K562 (cell line): ENCODE measurements around the gene VPS11. TPM values are rescaled to one million over a fixed set of nuclear protein-coding genes. Genes with fewer than 3 reads are reported as not detected.

Experiments used
- ATAC-seq: fragments of 200-7000 bp; cut with Tn5 transposase; 3 replicates; pipeline ENCODE4 v1.9.1; 2020; ENCODE audit warnings: moderate library complexity
- BruUV-seq: library from RNA; stranded (reverse); fragments of 400-500 nt; replicated peaks from 2 replicates; lab custom pipeline; 2021; lab: Mats Ljungman, UMichigan
- CTCF ChIA-PET: fragments of 300-600 bp; formaldehyde crosslinking; extraction: SDS; loops from one replicate; lab custom pipeline; 2021; ENCODE audit warnings: low intra/inter-chr PET ratio; lab: Yijun Ruan, JAX
- POLR2A ChIA-PET: fragments of 300-600, 350-650 bp; sonication (Branson Sonifier 250); formaldehyde crosslinking; extraction: SDS; loops from one replicate; lab custom pipeline; 2021; ENCODE audit warnings: antibody characterized with exemption, inconsistent platforms; lab: Yijun Ruan, JAX
- DNase-seq, 4 experiments: peaks; one replicate each; pipeline versions ENCODE4 v3.0.0 to v3.0.0-alpha.2; 2011 to 2018; ENCODE audit warnings: low spot score in 3 of 4, mixed read lengths in 3 of 4; ENCODE audit errors: extremely low read depth in 1 of 4
- FAIRE-seq: peaks from 2 replicates; lab custom pipeline; 2011; peaks lifted over from hg19 to GRCh38; lab: Jason Lieb, UNC
- H2AFZ ChIP-seq: 2 replicates; pipeline ENCODE4 v1.6.0; 2011; ENCODE audit warnings: low read depth, low read length, control low read depth, inconsistent platforms
- H3K27ac ChIP-seq: fragments of 200-600 bp; 3 replicates; pipeline ENCODE4 v1.8.0; 2011; ENCODE audit warnings: low read depth, mild to moderate bottlenecking, control low read depth, inconsistent platforms, low read length, moderate library complexity, mixed read lengths; ENCODE audit errors: extremely low read depth
- H3K27me3 ChIP-seq, 2 experiments: fragments of 300-600 bp in 1 of 2; 2 replicates in 1 of 2; 3 replicates in 1 of 2; pipeline versions ENCODE4 v1.6.0 to v1.8.0; 2011; ENCODE audit warnings: inconsistent platforms in 2 of 2, low read length in 2 of 2, mild to moderate bottlenecking in 1 of 2, mixed read lengths in 1 of 2, moderate library complexity in 1 of 2; ENCODE audit not compliant: control insufficient read depth in 2 of 2, insufficient read depth in 2 of 2
- H3K36me3 ChIP-seq: fragments of 300-600 bp; 3 replicates; pipeline ENCODE4 v1.8.0; 2011; ENCODE audit warnings: mild to moderate bottlenecking, low read length, inconsistent platforms; ENCODE audit not compliant: control insufficient read depth, insufficient read depth
- H3K4me1 ChIP-seq, 2 experiments: fragments of 200-600 bp in 1 of 2; replicated peaks in 1 of 2; 2 replicates in 1 of 2; 3 replicates in 1 of 2; pipeline versions ENCODE4 v1.5.1 to v1.8.0; 2011; ENCODE audit warnings: inconsistent platforms in 2 of 2, low read length in 2 of 2, mild to moderate bottlenecking in 1 of 2, mixed read lengths in 1 of 2, moderate library complexity in 1 of 2; ENCODE audit not compliant: control insufficient read depth in 2 of 2, insufficient read depth in 2 of 2
- H3K4me2 ChIP-seq: 2 replicates; pipeline ENCODE4 v1.6.1; 2011; ENCODE audit warnings: low read length, control low read depth, inconsistent platforms, mixed read lengths; ENCODE audit not compliant: insufficient read depth
- H3K4me3 ChIP-seq: fragments of 200-600 bp; sonication (generic), shearing (Covaris generic); 2 replicates; pipeline ENCODE4 v1.5.1; 2016; ENCODE audit warnings: control low read depth, inconsistent platforms
- H3K79me2 ChIP-seq: fragments of 200-600 bp; 3 replicates; pipeline ENCODE4 v1.8.0; 2011; ENCODE audit warnings: low read length, inconsistent platforms; ENCODE audit not compliant: control insufficient read depth, insufficient read depth
- H3K9ac ChIP-seq, 2 experiments: 2 replicates each; pipeline versions ENCODE4 v1.6.0 to v1.6.1; 2011; ENCODE audit warnings: low read depth in 2 of 2, low read length in 2 of 2, control low read depth in 1 of 2, inconsistent platforms in 1 of 2, mild to moderate bottlenecking in 1 of 2, mixed read lengths in 1 of 2; ENCODE audit not compliant: insufficient read depth in 1 of 2
- H3K9me1 ChIP-seq: one replicate; pipeline ENCODE4 v1.6.0; 2011; ENCODE audit warnings: inconsistent platforms, mild to moderate bottlenecking, low read length, moderate library complexity; ENCODE audit not compliant: control insufficient read depth, insufficient read depth
- H3K9me3 ChIP-seq: replicated peaks from 2 replicates; pipeline ENCODE4 v1.5.1; 2011; ENCODE audit warnings: low read depth, low read length, inconsistent platforms; ENCODE audit not compliant: control insufficient read depth, insufficient read depth
- H4K20me1 ChIP-seq: replicated peaks from 2 replicates; pipeline ENCODE4 v1.6.1; 2011; ENCODE audit warnings: low read length, inconsistent platforms, mixed read lengths; ENCODE audit not compliant: control insufficient read depth, insufficient read depth
- CREB1 ChIP-seq, 2 experiments: sonication (generic) in 1 of 2; formaldehyde crosslinking in 1 of 2; IDR thresholded peaks; 2 replicates each; pipeline versions ENCODE4 v1.6.1 to v1.8.0; 2012 to 2022; ENCODE audit warnings: inconsistent platforms in 1 of 2, mild to moderate bottlenecking in 1 of 2, missing genetic modification reagents in 1 of 2, moderate library complexity in 1 of 2
- E4F1 ChIP-seq: fragments of 250-450 bp; sonication (Bioruptor Pico); IDR thresholded peaks from 2 replicates; pipeline ENCODE4 v1.5.0; 2021; ENCODE audit warnings: mild to moderate bottlenecking, borderline replicate concordance
- EHMT2 ChIP-seq: fragments of 450-650 bp; IDR thresholded peaks from 2 replicates; pipeline ENCODE4 v1.6.1; 2018; ENCODE audit warnings: antibody characterized with exemption
- ELF2 ChIP-seq: fragments of 250-450 bp; sonication (Bioruptor Pico); IDR thresholded peaks from 2 replicates; pipeline ENCODE4 v1.5.0; 2021; ENCODE audit warnings: mild to moderate bottlenecking
- GATAD2A ChIP-seq: fragments of 450-650 bp; IDR thresholded peaks from 2 replicates; pipeline ENCODE4 v1.6.1; 2017
- POLR2H ChIP-seq: IDR thresholded peaks from 2 replicates; pipeline ENCODE4 v1.6.1; 2016; ENCODE audit warnings: missing genetic modification characterization, low read depth, mild to moderate bottlenecking, control low read depth, missing compliant biosample characterization, moderate library complexity
- SNRNP70 ChIP-seq: fragments of 200-400 bp; formaldehyde crosslinking; optimal IDR thresholded peaks from 2 replicates; pipeline ENCODE3; 2017; ENCODE audit warnings: low read depth, low read length
- THRAP3 ChIP-seq: fragments of 450-650 bp; IDR thresholded peaks from 2 replicates; pipeline ENCODE4 v1.6.1; 2016; ENCODE audit warnings: mild to moderate bottlenecking, inconsistent platforms, borderline replicate concordance
- ZZZ3 ChIP-seq: fragments of 450-650 bp; IDR thresholded peaks from 2 replicates; pipeline ENCODE4 v1.6.1; 2016; ENCODE audit warnings: antibody characterized with exemption, mild to moderate bottlenecking, moderate library complexity
- WGBS: fragments of 100-300 bp; shearing (Covaris generic); methylation state at CpG from one replicate; pipeline ENCODE4 v1.1.6; 2016; ENCODE audit warnings: low coverage, mixed read lengths; ENCODE audit not compliant: insufficient coverage; ENCODE audit errors: missing lambda C conversion rate; 5-methylcytosine and 5-hydroxymethylcytosine counted together
- in situ Hi-C: fragments of 300-500 bp; cut with MboI; formaldehyde crosslinking; loops from 4 replicates; pipeline ENCODE4 v1.15.0; 2018; ENCODE audit warnings: inconsistent platforms, mixed read lengths
- intact Hi-C: fragments of 100-400 bp; cut with micrococcal nuclease; formaldehyde crosslinking; loops from 2 replicates; pipeline ENCODE4 v1.14.2; 2022
- polyA plus RNA-seq, 8 experiments: library from polyadenylated mRNA; depleted of rRNA in 4 of 8; stranded (reverse) in 5 of 8; unstranded in 3 of 8; fragments of >200 nt; fragmentation: Nextera tagmentation in 2 of 8; fragmentation: Illumina TruSeq in 1 of 8; extraction: Ambion mirVana in 2 of 8; extraction: Trizol in 1 of 8; gene quantifications; 2 replicates each; pipeline versions ENCODE4 v1.2.1 to v1.2.3, GENCODE V29; 2011 to 2014; ENCODE audit warnings: inconsistent platforms in 1 of 8, missing spikeins in 1 of 8
- total RNA-seq, 7 experiments: library from RNA; depleted of rRNA in 6 of 7; stranded (reverse); fragments of >200 nt in 6 of 7; fragmentation: Illumina TruSeq in 2 of 7; extraction: Trizol in 2 of 7; gene quantifications; 2 replicates each; pipeline versions ENCODE4 v1.2.1 to v1.2.3, GENCODE V29; 2011 to 2021; ENCODE audit warnings: low replicate concordance in 1 of 7
- TF ChIP-seq, protein P1 (sequence below), 2 experiments: fragments of 450-650 bp; IDR thresholded peaks; 2 replicates each; pipeline ENCODE4 v1.6.1; 2016
- TF ChIP-seq, protein P2 (sequence below): fragments of 450-650 bp; IDR thresholded peaks from 2 replicates; pipeline ENCODE4 v1.6.1; 2018; ENCODE audit not compliant: partially characterized antibody

Gene VPS11
- total and polyA plus RNA-seq, 9 of the 15 experiments (the other 6 are each of a cell fraction or from before 2014, with no cell fraction given): 14.1 to 35.5 (median 27.5) TPM

DNA sequence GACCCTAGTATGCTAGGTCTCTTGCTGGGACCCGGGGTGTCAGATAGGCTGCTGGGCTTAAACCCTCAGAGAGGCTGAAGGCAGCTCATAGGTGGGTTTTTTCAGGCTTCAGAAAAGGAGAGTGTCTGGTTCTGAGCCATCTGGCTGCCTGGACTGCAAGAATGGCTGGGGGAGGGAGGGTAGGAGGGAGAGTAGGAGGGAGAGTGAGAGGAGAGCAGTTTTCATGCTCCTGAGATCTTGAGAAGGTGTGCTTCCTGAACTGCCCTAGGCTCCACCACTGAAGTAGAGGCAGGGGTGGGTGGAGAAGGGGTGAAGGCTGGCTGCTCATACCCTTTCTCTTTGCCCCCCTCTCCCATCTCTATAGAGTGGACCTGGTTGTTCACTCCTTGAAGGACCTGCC lies 21.7 kb downstream of the VPS11 start:
- Histone ChIP-seq H3K4me3 (peak overlapping the region; percentile 94), H3K36me3 (peaks cover 60% of the 10 kb centered on the region), H4K20me1 (peaks cover 24% of the 10 kb centered on the region), H3K4me1 (peaks cover 34 to 66% of the 10 kb centered on the region in 2 experiments), H2AFZ (no peak overlapping the region), H3K9ac (peak overlapping the region; percentile 89 to 94; a peak in 3 of 4 replicates), H3K79me2 (peaks cover 93% of the 10 kb centered on the region), H3K4me2 (peak overlapping the region; percentile 98), H3K27me3 (no peaks in the 10 kb centered on the region; a peak in 1 of 5 replicates), H3K27ac (peak overlapping the region; percentile 95), H3K9me1 (no peaks in the 10 kb centered on the region), H3K9me3 (no peaks in the 10 kb centered on the region)
- ChIA-PET POLR2A (interaction anchor here (0.6 to 1.7 kb wide), 4 partner anchors 10 to 390 kb away, joined by 3 to 7 read pairs (median 3); partner anchors contain the start of gene C2CD2L), CTCF (no interaction called here)
- DNase-seq (peak; percentile 29 to 56 (median 34)), FAIRE-seq (no peak), ATAC-seq (peak; percentile 2; the same call in 2 of the 3 replicates)
- WGBS: 0% methylated on average over 1 of the region's 1 CpG
- intact Hi-C loops (loop anchor here (5.0 kb wide), 1 partner anchor 72 kb away; the partner anchor contains the start of genes RPS25 and TRAPPC4), in situ Hi-C loops (no loop called here)
- no TSS peak for BruUV-seq
- TF ChIP-seq CREB1 (IDR thresholded peaks at IDR 0.05): no peak
- no peak for TF ChIP-seq CREB1 (CRISPR knock-in tag; IDR thresholded peaks at IDR 0.05)
- TF ChIP-seq THRAP3: no peak
- no peak for TF ChIP-seq EHMT2
- TF ChIP-seq SNRNP70: no peak
- TF ChIP-seq POLR2H (tag): no peak
- TF ChIP-seq E4F1 (CRISPR knock-in tag): no peak
- TF ChIP-seq, protein P1, sequence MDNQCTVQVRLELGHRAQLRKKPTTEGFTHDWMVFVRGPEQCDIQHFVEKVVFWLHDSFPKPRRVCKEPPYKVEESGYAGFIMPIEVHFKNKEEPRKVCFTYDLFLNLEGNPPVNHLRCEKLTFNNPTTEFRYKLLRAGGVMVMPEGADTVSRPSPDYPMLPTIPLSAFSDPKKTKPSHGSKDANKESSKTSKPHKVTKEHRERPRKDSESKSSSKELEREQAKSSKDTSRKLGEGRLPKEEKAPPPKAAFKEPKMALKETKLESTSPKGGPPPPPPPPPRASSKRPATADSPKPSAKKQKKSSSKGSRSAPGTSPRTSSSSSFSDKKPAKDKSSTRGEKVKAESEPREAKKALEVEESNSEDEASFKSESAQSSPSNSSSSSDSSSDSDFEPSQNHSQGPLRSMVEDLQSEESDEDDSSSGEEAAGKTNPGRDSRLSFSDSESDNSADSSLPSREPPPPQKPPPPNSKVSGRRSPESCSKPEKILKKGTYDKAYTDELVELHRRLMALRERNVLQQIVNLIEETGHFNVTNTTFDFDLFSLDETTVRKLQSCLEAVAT (IDR thresholded peaks at IDR 0.05): peak in 1 of 2 experiments; percentile 8; a peak in 1 of 4 replicates
- TF ChIP-seq ZZZ3: no peak
- no peak for TF ChIP-seq ELF2 (CRISPR knock-in tag)
- TF ChIP-seq, protein P2, sequence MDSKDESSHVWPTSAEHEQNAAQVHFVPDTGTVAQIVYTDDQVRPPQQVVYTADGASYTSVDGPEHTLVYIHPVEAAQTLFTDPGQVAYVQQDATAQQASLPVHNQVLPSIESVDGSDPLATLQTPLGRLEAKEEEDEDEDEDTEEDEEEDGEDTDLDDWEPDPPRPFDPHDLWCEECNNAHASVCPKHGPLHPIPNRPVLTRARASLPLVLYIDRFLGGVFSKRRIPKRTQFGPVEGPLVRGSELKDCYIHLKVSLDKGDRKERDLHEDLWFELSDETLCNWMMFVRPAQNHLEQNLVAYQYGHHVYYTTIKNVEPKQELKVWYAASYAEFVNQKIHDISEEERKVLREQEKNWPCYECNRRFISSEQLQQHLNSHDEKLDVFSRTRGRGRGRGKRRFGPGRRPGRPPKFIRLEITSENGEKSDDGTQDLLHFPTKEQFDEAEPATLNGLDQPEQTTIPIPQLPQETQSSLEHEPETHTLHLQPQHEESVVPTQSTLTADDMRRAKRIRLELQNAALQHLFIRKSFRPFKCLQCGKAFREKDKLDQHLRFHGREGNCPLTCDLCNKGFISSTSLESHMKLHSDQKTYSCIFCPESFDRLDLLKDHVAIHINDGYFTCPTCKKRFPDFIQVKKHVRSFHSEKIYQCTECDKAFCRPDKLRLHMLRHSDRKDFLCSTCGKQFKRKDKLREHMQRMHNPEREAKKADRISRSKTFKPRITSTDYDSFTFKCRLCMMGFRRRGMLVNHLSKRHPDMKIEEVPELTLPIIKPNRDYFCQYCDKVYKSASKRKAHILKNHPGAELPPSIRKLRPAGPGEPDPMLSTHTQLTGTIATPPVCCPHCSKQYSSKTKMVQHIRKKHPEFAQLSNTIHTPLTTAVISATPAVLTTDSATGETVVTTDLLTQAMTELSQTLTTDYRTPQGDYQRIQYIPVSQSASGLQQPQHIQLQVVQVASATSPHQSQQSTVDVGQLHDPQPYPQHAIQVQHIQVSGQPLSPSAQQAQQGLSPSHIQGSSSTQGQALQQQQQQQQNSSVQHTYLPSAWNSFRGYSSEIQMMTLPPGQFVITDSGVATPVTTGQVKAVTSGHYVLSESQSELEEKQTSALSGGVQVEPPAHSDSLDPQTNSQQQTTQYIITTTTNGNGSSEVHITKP: peak; percentile 95
- no peak for TF ChIP-seq GATAD2A
